GM18951 (cell line): ENCODE results near the gene RASSF3.
A peak's percentile ranks its signal among the peaks of the same experiment; 100 is the strongest.

Experiments
- POLR2A ChIP-seq: IDR thresholded peaks from 4 replicates; pipeline ENCODE4 v1.6.1; 2011; ENCODE audit warnings: mild to moderate bottlenecking; ENCODE audit not compliant: insufficient read length, insufficient read depth; ENCODE audit errors: extremely low read depth
- in situ Hi-C: fragments of 300-500 bp; cut with MboI; formaldehyde crosslinking; loops from one replicate; pipeline ENCODE4 v1.12.0; 2022; ENCODE audit warnings: low sequenced_read_pairs, mixed read lengths, inconsistent platforms; ENCODE audit not compliant: unreplicated experiment

The RASSF3 gene

GRCh38 chr12:64610079-64610659, at the start of gene RASSF3:
TSS of gene RASSF3 (plus strand) at chr12:64610495. CDS start at chr12:64610633, 138 bp downstream.
- TF ChIP-seq POLR2A, result peak; percentile 58
- in situ Hi-C loops, result no loop called here

- TF ChIP-seq POLR2A, result no peak
- in situ Hi-C loops, result no loop called here
These were observed 48.8 kb upstream of the RASSF3 start for GRCh38 chr12:64561302-64562136.

- no peak for TF ChIP-seq POLR2A
- in situ Hi-C loops, result no loop called here
These were observed 44.2 kb upstream of the RASSF3 start for GRCh38 chr12:64566122-64566521.

- TF ChIP-seq POLR2A, result no peak
- in situ Hi-C loops, result no loop called here
These were observed 43.3 kb upstream of the RASSF3 start for GRCh38 chr12:64566831-64567517.

GRCh38 chr12:64567570-64567969, 42.7 kb upstream of the RASSF3 start:
- TF ChIP-seq POLR2A, result no peak
- in situ Hi-C loops, result no loop called here

- no peak for TF ChIP-seq POLR2A
- in situ Hi-C loops, result no loop called here
These were observed 42.0 kb upstream of the RASSF3 start for GRCh38 chr12:64568298-64568697.

GRCh38 chr12:64569923-64570691, 40.2 kb upstream of the RASSF3 start:
- in situ Hi-C loops, result no loop called here
- TF ChIP-seq POLR2A, result no peak

GRCh38 chr12:64571411-64571810, 38.9 kb upstream of the RASSF3 start:
- in situ Hi-C loops, result no loop called here

GRCh38 chr12:64572241-64572640, 38.1 kb upstream of the RASSF3 start:
- no peak for TF ChIP-seq POLR2A
- in situ Hi-C loops, result no loop called here

More at GRCh38 chr12:64571411-64571810, 38.9 kb upstream of the RASSF3 start:
- TF ChIP-seq POLR2A, result no peak

- in situ Hi-C loops, result no loop called here
- TF ChIP-seq POLR2A, result no peak
These were observed 35.5 kb upstream of the RASSF3 start for GRCh38 chr12:64574837-64575236.

GRCh38 chr12:64577046-64577445, 33.2 kb upstream of the RASSF3 start:
- in situ Hi-C loops, result no loop called here
- no peak for TF ChIP-seq POLR2A

- in situ Hi-C loops, result no loop called here
- no peak for TF ChIP-seq POLR2A
These were observed 31.7 kb upstream of the RASSF3 start for GRCh38 chr12:64578566-64578965.

- in situ Hi-C loops, result no loop called here
- no peak for TF ChIP-seq POLR2A
These were observed 29.6 kb upstream of the RASSF3 start for GRCh38 chr12:64580681-64581080.
